Testis (tissue), 2 donors: ENCODE results near the gene S100B.

Experiments used
- CTCF ChIP-seq, 3 experiments: fragments of 450-650 bp in 2 of 3; fragments of 200-600 bp in 1 of 3; sonication (generic) in 1 of 3; IDR thresholded peaks; one replicate each; pipeline ENCODE4 v1.5.1; 2016 to 2019; ENCODE audit warnings: antibody characterized with exemption in 3 of 3, mild to moderate bottlenecking in 2 of 3, moderate library complexity in 1 of 3
- POLR2A ChIP-seq: fragments of 450-650 bp; IDR thresholded peaks from one replicate; pipeline ENCODE4 v1.6.1; 2017; ENCODE audit warnings: antibody characterized with exemption, mild to moderate bottlenecking, moderate library complexity

GRCh38 chr21:46564391-46564790 is 40.5 kb downstream of the S100B start:
- TF ChIP-seq CTCF (IDR thresholded peaks at IDR 0.05) (no peak), POLR2A (no peak)
